HEK293 (cell line): ENCODE measurements around the gene STARD6.

ENCODE experiments used
- GLIS1 ChIP-seq: fragments of 450-650 bp; formaldehyde crosslinking; IDR thresholded peaks from 2 replicates; pipeline ENCODE4 v1.5.1; 2016; ENCODE audit warnings: missing biosample characterization, missing genetic modification characterization
- KLF16 ChIP-seq: fragments of 450-650 bp; formaldehyde crosslinking; IDR thresholded peaks from 2 replicates; pipeline ENCODE4 v1.5.1; 2017; ENCODE audit warnings: missing biosample characterization, missing genetic modification characterization
- PRDM4 ChIP-seq: fragments of 450-650 bp; formaldehyde crosslinking; IDR thresholded peaks from 2 replicates; pipeline ENCODE4 v1.5.1; 2017; ENCODE audit warnings: missing biosample characterization, missing genetic modification characterization
- PRDM6 ChIP-seq: fragments of 450-650 bp; formaldehyde crosslinking; IDR thresholded peaks from 2 replicates; pipeline ENCODE4 v1.5.1; 2017; ENCODE audit warnings: missing biosample characterization, missing genetic modification characterization
- SALL2 ChIP-seq: fragments of 450-650 bp; formaldehyde crosslinking; IDR thresholded peaks from 2 replicates; pipeline ENCODE4 v1.5.0; 2017; ENCODE audit warnings: missing biosample characterization, mild to moderate bottlenecking, missing genetic modification characterization, borderline replicate concordance
- ZBTB17 ChIP-seq: fragments of 450-650 bp; formaldehyde crosslinking; IDR thresholded peaks from 2 replicates; pipeline ENCODE4 v1.5.1; 2016; ENCODE audit warnings: missing biosample characterization, missing genetic modification characterization
- ZBTB20 ChIP-seq: fragments of 450-650 bp; formaldehyde crosslinking; IDR thresholded peaks from 2 replicates; pipeline ENCODE4 v1.5.1; 2016; ENCODE audit warnings: missing biosample characterization, missing genetic modification characterization
- ZEB2 ChIP-seq: fragments of 450-650 bp; formaldehyde crosslinking; IDR thresholded peaks from 2 replicates; pipeline ENCODE4 v1.5.1; 2016; ENCODE audit warnings: missing biosample characterization, missing genetic modification characterization
- ZFHX2 ChIP-seq: fragments of 450-650 bp; formaldehyde crosslinking; conservative IDR thresholded peaks from 2 replicates; pipeline ENCODE4 v1.5.1; 2016; ENCODE audit warnings: missing biosample characterization, missing genetic modification characterization
- ZFP37 ChIP-seq: fragments of 450-650 bp; formaldehyde crosslinking; IDR thresholded peaks from 2 replicates; pipeline ENCODE4 v1.5.1; 2016; ENCODE audit warnings: missing biosample characterization, missing genetic modification characterization
- ZFP69B ChIP-seq: fragments of 450-650 bp; formaldehyde crosslinking; IDR thresholded peaks from 2 replicates; pipeline ENCODE4 v1.5.1; 2016; ENCODE audit warnings: missing biosample characterization, missing genetic modification characterization
- ZNF184 ChIP-seq: fragments of 450-650 bp; IDR thresholded peaks from 2 replicates; pipeline ENCODE4 v1.5.1; 2018; ENCODE audit warnings: missing biosample characterization, mild to moderate bottlenecking, missing genetic modification characterization
- ZNF292 ChIP-seq: fragments of 450-650 bp; formaldehyde crosslinking; IDR thresholded peaks from 2 replicates; pipeline ENCODE4 v1.5.1; 2016; ENCODE audit warnings: low read depth, missing biosample characterization, missing genetic modification characterization, borderline replicate concordance
- ZNF311 ChIP-seq: fragments of 450-650 bp; formaldehyde crosslinking; IDR thresholded peaks from 2 replicates; pipeline ENCODE4 v1.5.1; 2017; ENCODE audit warnings: missing biosample characterization, missing genetic modification characterization, borderline replicate concordance
- ZNF335 ChIP-seq: fragments of 450-650 bp; formaldehyde crosslinking; conservative IDR thresholded peaks from 2 replicates; pipeline ENCODE4 v1.5.1; 2016; ENCODE audit warnings: missing biosample characterization, missing genetic modification characterization
- ZNF341 ChIP-seq: fragments of 450-650 bp; formaldehyde crosslinking; IDR thresholded peaks from 2 replicates; pipeline ENCODE4; 2016; ENCODE audit warnings: low read depth, missing biosample characterization, missing genetic modification characterization
- ZNF366 ChIP-seq: fragments of 450-650 bp; formaldehyde crosslinking; conservative IDR thresholded peaks from 2 replicates; pipeline ENCODE4 v1.5.1; 2016; ENCODE audit warnings: missing biosample characterization, missing genetic modification characterization
- ZNF394 ChIP-seq: fragments of 450-650 bp; formaldehyde crosslinking; IDR thresholded peaks from 2 replicates; pipeline ENCODE4 v1.5.1; 2016; ENCODE audit warnings: missing biosample characterization, missing genetic modification characterization, mild to moderate bottlenecking, moderate library complexity, borderline replicate concordance
- ZNF501 ChIP-seq: fragments of 450-650 bp; formaldehyde crosslinking; IDR thresholded peaks from 2 replicates; pipeline ENCODE4 v1.5.1; 2016; ENCODE audit warnings: missing biosample characterization, missing genetic modification characterization
- ZNF585B ChIP-seq: fragments of 450-650 bp; formaldehyde crosslinking; IDR thresholded peaks from 2 replicates; pipeline ENCODE4 v1.5.1; 2016; ENCODE audit warnings: missing biosample characterization, missing genetic modification characterization
- ZNF623 ChIP-seq: fragments of 450-650 bp; formaldehyde crosslinking; IDR thresholded peaks from 2 replicates; pipeline ENCODE4 v1.5.1; 2016; ENCODE audit warnings: missing biosample characterization, missing genetic modification characterization
- ZNF658 ChIP-seq: fragments of 450-650 bp; formaldehyde crosslinking; IDR thresholded peaks from 2 replicates; pipeline ENCODE4; 2016; ENCODE audit warnings: missing biosample characterization, missing genetic modification characterization
- ZNF664 ChIP-seq: fragments of 450-650 bp; formaldehyde crosslinking; IDR thresholded peaks from 2 replicates; pipeline ENCODE4 v1.5.1; 2016; ENCODE audit warnings: missing biosample characterization, missing genetic modification characterization
- ZNF843 ChIP-seq: fragments of 450-650 bp; formaldehyde crosslinking; IDR thresholded peaks from 2 replicates; pipeline ENCODE4 v1.5.1; 2016; ENCODE audit warnings: missing biosample characterization, missing genetic modification characterization
- ZSCAN30 ChIP-seq: fragments of 450-650 bp; IDR thresholded peaks from 2 replicates; pipeline ENCODE4 v1.5.1; 2018; ENCODE audit warnings: missing biosample characterization, mild to moderate bottlenecking, missing genetic modification characterization, moderate library complexity
- ZXDB ChIP-seq: fragments of 450-650 bp; formaldehyde crosslinking; IDR thresholded peaks from 2 replicates; pipeline ENCODE4 v1.5.1; 2016; ENCODE audit warnings: missing biosample characterization, missing genetic modification characterization
- TF ChIP-seq, protein P1 (sequence below): fragments of 450-650 bp; formaldehyde crosslinking; IDR thresholded peaks from 2 replicates; pipeline ENCODE4 v1.5.1; 2016; ENCODE audit warnings: missing biosample characterization, missing genetic modification characterization
- TF ChIP-seq, protein P2 (sequence below): fragments of 450-650 bp; formaldehyde crosslinking; conservative IDR thresholded peaks from 2 replicates; pipeline ENCODE4 v1.5.1; 2016; ENCODE audit warnings: low read depth, missing biosample characterization, missing genetic modification characterization
- TF ChIP-seq, protein P3 (sequence below): fragments of 450-650 bp; formaldehyde crosslinking; IDR thresholded peaks from 2 replicates; pipeline ENCODE4 v1.5.1; 2017; ENCODE audit warnings: missing biosample characterization, missing genetic modification characterization

The STARD6 gene

DNA sequence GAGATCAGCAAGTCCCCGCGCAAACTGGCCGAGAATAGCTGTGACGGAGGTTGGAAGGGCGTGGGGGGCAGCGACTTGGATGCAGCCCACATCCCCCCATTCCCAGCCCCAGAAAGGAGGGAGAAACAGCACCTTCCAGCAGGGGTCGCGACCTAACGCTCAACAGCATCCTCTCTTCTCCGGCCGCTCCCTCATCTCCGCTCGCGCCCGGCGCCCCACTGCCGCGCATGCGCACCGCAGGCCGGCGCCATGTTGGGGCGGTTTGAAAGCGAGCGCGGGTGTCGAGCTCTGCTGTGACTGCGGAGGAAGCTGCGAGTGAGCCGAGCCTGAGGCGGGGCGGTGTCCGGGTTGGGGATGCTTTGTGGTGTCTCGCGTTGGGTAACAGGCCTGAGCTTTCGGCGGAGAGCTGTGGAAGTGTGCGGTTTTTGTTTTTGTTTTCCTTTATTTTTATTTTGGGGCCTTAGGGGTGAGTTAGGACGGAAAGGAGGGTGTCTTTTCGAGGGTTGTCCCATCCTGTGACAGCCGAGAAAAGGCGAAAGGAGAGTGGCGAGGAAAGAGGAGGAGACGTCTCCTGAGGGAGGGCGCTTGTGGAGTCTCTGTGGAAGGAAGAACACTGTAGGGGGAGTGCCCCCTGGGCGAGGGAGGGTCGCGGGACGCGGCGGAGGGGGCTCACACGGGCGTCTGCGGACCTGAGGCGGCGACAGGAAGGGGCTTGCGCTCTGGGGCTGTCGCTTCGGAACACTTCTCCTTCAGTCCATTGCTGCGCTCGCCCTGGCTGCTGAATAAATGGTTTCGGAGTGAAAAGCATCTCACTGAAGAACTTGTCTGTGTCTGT lies at the start of gene STARD6, which contains the start of gene C18orf54 (continued):
- TF ChIP-seq SALL2 (tag by site-specific recombination) (no peak), ZNF585B (no peak), ZNF658 (no peak), ZNF664 (tag by site-specific recombination) (0 out of 2 replicates have a peak, but pooled peaks have one; percentile 27), PRDM6 (tag by site-specific recombination) (no peak), KLF16 (tag by site-specific recombination) (0 out of 2 replicates have a peak, but pooled peaks have one; percentile 23), ZXDB (tag by site-specific recombination) (peak; percentile 84), ZSCAN30 (peak; percentile 55; the same call in 1 of the 2 replicates), ZNF335 (tag by site-specific recombination) (peak; percentile 90), ZNF366 (peak; percentile 88), ZBTB17 (peak; percentile 31; the same call in 1 of the 2 replicates), ZNF311 (no peak), ZBTB20 (tag by site-specific recombination) (peak; percentile 32; the same call in 1 of the 2 replicates), GLIS1 (tag by site-specific recombination) (peak; percentile 14; the same call in 1 of the 2 replicates), ZFP37 (peak; percentile 61; the same call in 1 of the 2 replicates), ZNF394 (tag by site-specific recombination) (peak; percentile 27; the same call in 1 of the 2 replicates), PRDM4 (tag by site-specific recombination) (no peak; the same call in 1 of the 2 replicates), ZNF292 (tag by site-specific recombination) (no peak), ZNF623 (0 out of 2 replicates have a peak, but pooled peaks have one; percentile 1), ZEB2 (peak; percentile 38; the same call in 1 of the 2 replicates), ZNF341 (peak; percentile 98), ZFP69B (tag by site-specific recombination) (no peak), ZNF184 (tag by site-specific recombination) (no peak), ZNF843 (0 out of 2 replicates have a peak, but pooled peaks have one; percentile 44), ZFHX2 (tag by site-specific recombination) (peak; percentile 32), ZNF501 (tag by site-specific recombination) (peak; percentile 84; the same call in 1 of the 2 replicates)
- TF ChIP-seq, protein P1, sequence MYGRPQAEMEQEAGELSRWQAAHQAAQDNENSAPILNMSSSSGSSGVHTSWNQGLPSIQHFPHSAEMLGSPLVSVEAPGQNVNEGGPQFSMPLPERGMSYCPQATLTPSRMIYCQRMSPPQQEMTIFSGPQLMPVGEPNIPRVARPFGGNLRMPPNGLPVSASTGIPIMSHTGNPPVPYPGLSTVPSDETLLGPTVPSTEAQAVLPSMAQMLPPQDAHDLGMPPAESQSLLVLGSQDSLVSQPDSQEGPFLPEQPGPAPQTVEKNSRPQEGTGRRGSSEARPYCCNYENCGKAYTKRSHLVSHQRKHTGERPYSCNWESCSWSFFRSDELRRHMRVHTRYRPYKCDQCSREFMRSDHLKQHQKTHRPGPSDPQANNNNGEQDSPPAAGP (tag by site-specific recombination): peak; percentile 55; the same call in 1 of the 2 replicates
- TF ChIP-seq, protein P2, sequence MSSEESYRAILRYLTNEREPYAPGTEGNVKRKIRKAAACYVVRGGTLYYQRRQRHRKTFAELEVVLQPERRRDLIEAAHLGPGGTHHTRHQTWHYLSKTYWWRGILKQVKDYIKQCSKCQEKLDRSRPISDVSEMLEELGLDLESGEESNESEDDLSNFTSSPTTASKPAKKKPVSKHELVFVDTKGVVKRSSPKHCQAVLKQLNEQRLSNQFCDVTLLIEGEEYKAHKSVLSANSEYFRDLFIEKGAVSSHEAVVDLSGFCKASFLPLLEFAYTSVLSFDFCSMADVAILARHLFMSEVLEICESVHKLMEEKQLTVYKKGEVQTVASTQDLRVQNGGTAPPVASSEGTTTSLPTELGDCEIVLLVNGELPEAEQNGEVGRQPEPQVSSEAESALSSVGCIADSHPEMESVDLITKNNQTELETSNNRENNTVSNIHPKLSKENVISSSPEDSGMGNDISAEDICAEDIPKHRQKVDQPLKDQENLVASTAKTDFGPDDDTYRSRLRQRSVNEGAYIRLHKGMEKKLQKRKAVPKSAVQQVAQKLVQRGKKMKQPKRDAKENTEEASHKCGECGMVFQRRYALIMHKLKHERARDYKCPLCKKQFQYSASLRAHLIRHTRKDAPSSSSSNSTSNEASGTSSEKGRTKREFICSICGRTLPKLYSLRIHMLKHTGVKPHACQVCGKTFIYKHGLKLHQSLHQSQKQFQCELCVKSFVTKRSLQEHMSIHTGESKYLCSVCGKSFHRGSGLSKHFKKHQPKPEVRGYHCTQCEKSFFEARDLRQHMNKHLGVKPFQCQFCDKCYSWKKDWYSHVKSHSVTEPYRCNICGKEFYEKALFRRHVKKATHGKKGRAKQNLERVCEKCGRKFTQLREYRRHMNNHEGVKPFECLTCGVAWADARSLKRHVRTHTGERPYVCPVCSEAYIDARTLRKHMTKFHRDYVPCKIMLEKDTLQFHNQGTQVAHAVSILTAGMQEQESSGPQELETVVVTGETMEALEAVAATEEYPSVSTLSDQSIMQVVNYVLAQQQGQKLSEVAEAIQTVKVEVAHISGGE (tag by site-specific recombination): 0 out of 2 replicates have a peak, but pooled peaks have one; percentile 26
- TF ChIP-seq, protein P3, sequence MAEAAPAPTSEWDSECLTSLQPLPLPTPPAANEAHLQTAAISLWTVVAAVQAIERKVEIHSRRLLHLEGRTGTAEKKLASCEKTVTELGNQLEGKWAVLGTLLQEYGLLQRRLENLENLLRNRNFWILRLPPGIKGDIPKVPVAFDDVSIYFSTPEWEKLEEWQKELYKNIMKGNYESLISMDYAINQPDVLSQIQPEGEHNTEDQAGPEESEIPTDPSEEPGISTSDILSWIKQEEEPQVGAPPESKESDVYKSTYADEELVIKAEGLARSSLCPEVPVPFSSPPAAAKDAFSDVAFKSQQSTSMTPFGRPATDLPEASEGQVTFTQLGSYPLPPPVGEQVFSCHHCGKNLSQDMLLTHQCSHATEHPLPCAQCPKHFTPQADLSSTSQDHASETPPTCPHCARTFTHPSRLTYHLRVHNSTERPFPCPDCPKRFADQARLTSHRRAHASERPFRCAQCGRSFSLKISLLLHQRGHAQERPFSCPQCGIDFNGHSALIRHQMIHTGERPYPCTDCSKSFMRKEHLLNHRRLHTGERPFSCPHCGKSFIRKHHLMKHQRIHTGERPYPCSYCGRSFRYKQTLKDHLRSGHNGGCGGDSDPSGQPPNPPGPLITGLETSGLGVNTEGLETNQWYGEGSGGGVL (tag by site-specific recombination): peak; percentile 70
